DOHH2 (cell line): ENCODE measurements around the gene ITGA11.

Experiments used
- H3F3A ChIP-seq: fragments of 200-600 bp; sonication (generic), shearing (Covaris generic); 2 replicates; pipeline ENCODE4 v1.6.0; 2016; ENCODE audit warnings: antibody characterized with exemption, mild to moderate bottlenecking; ENCODE audit not compliant: control insufficient read depth, insufficient read depth
- H3K27ac ChIP-seq: fragments of 200-600 bp; sonication (generic); 2 replicates; pipeline ENCODE4 v1.5.1; 2014; ENCODE audit warnings: low read depth, mild to moderate bottlenecking, low read length, moderate library complexity
- H3K27me3 ChIP-seq: fragments of 200-600 bp; sonication (generic); 2 replicates; pipeline ENCODE4 v1.6.1; 2014; ENCODE audit warnings: mild to moderate bottlenecking, low read length, mixed read lengths; ENCODE audit not compliant: control insufficient read depth
- H3K36me3 ChIP-seq: fragments of 200-600 bp; sonication (generic); 2 replicates; pipeline ENCODE4 v1.6.1; 2014; ENCODE audit warnings: mild to moderate bottlenecking, low read length, moderate library complexity, mixed read lengths; ENCODE audit not compliant: control insufficient read depth
- H3K4me1 ChIP-seq: fragments of 200-600 bp; sonication (generic); 2 replicates; pipeline ENCODE4 v1.6.1; 2014; ENCODE audit warnings: mild to moderate bottlenecking, low read length, mixed read lengths; ENCODE audit not compliant: control insufficient read depth
- H3K4me2 ChIP-seq: fragments of 200-600 bp; sonication (generic); 2 replicates; pipeline ENCODE4 v1.6.0; 2014; ENCODE audit warnings: mild to moderate bottlenecking, low read length, moderate library complexity
- H3K4me3 ChIP-seq: fragments of 200-600 bp; sonication (generic); 2 replicates; pipeline ENCODE4 v1.5.1; 2014; ENCODE audit warnings: mild to moderate bottlenecking, low read length, mixed read lengths
- H3K79me2 ChIP-seq: fragments of 200-600 bp; sonication (generic); 2 replicates; pipeline ENCODE4 v1.6.1; 2014; ENCODE audit warnings: mild to moderate bottlenecking, low read length, mixed read lengths; ENCODE audit not compliant: control insufficient read depth
- H3K9me2 ChIP-seq: fragments of 200-600 bp; sonication (generic); replicated peaks from 2 replicates; pipeline ENCODE4 v1.6.1; 2014; ENCODE audit warnings: mild to moderate bottlenecking, low read length, mixed read lengths; ENCODE audit not compliant: control insufficient read depth
- H3K9me3 ChIP-seq: fragments of 200-600 bp; sonication (generic); 2 replicates; pipeline ENCODE4 v1.6.1; 2014; ENCODE audit warnings: antibody characterized with exemption, low read length, mixed read lengths; ENCODE audit not compliant: control insufficient read depth, insufficient read depth
- H4K20me1 ChIP-seq: fragments of 200-600 bp; sonication (generic); 2 replicates; pipeline ENCODE4 v1.6.0; 2014; ENCODE audit warnings: low read depth, mild to moderate bottlenecking, antibody characterized with exemption, low read length, moderate library complexity; ENCODE audit not compliant: control insufficient read depth, insufficient read depth
- CTCF ChIP-seq: fragments of 200-600 bp; sonication (generic); IDR thresholded peaks from one replicate; pipeline ENCODE4 v1.5.1; 2014; ENCODE audit warnings: antibody characterized with exemption, mild to moderate bottlenecking, low read depth, low read length; ENCODE audit not compliant: poor library complexity, severe bottlenecking
- EZH2phosphoT487 ChIP-seq: fragments of 200-600 bp; sonication (generic); IDR thresholded peaks from 2 replicates; pipeline ENCODE4 v1.6.1; 2017; ENCODE audit warnings: borderline replicate concordance, mild to moderate bottlenecking, antibody characterized with exemption, low read length, moderate library complexity, mixed read lengths

ITGA11 gene

GRCh38 chr15:68249058-68249713, 182.8 kb downstream of the ITGA11 start:
- no peaks in the 10 kb centered on the region for H3F3A ChIP-seq
- H3K36me3 ChIP-seq, result no peaks in the 10 kb centered on the region
- no peaks in the 10 kb centered on the region for H3K9me2 ChIP-seq
- no peaks in the 10 kb centered on the region for H3K9me3 ChIP-seq
- H3K4me3 ChIP-seq, result no peak overlapping the region
- peaks cover 5% of the 10 kb centered on the region for H3K4me1 ChIP-seq
- H3K79me2 ChIP-seq, result no peaks in the 10 kb centered on the region
- H4K20me1 ChIP-seq, result no peaks in the 10 kb centered on the region
- peaks cover 2% of the 10 kb centered on the region; the same call in 1 of the 2 replicates for H3K27me3 ChIP-seq
- TF ChIP-seq EZH2phosphoT487 (no peak), CTCF (no peak)
- H3K27ac ChIP-seq, result no peak overlapping the region
- H3K4me2 ChIP-seq, result no peak overlapping the region
